ENCODE data around the gene UGT1A8. TPM values are rescaled to one million over a fixed set of nuclear protein-coding genes. Genes with fewer than 3 reads are reported as not detected.

UGT1A8 gene
- total and polyA plus RNA-seq, 9 of the 15 experiments (the other 6 are each of a cell fraction or from before 2014, with no cell fraction given), result 0.04 TPM; not detected in 8

- in situ Hi-C loops (cut with MboI), result no loop called here
These were observed 67.2 kb downstream of the UGT1A8 start for GRCh38 chr2:233684640-233685039.

GRCh38 chr2:233686928-233687327 lies 69.5 kb downstream of the UGT1A8 start:
- intact Hi-C loops (cut with micrococcal nuclease) (no loop called here), in situ Hi-C loops (cut with MboI) (no loop called here)
- TF ChIP-seq NFE2 (IDR thresholded peaks at IDR 0.05; ENCODE audit: low read depth) (no peak), UBTF (IDR thresholded peaks at IDR 0.05; ENCODE audit: borderline replicate concordance in 1 of 2, low read depth in 2 of 2, low read length in 2 of 2) (no peak), ZNF239 (CRISPR knock-in tag; IDR thresholded peaks at IDR 0.05) (no peak)
- Histone ChIP-seq H3K9me1 (ENCODE audit: control insufficient read depth, insufficient read depth, low read length) (no peaks in the 10 kb centered on the region), H3K79me2 (ENCODE audit: control insufficient read depth, insufficient read depth, low read length) (no peaks in the 10 kb centered on the region), H3K4me3 (no peak overlapping the region), H3K36me3 (ENCODE audit: control insufficient read depth, insufficient read depth, low read length) (no peaks in the 10 kb centered on the region), H3K27me3 (ENCODE audit: control insufficient read depth in 2 of 2, insufficient read depth in 2 of 2, low read length in 2 of 2) (peaks cover 0 to 8% of the 10 kb centered on the region in 2 experiments; a peak in 2 of 5 replicates), H3K4me1 (replicated peaks in 1 of 2; ENCODE audit: control insufficient read depth in 2 of 2, insufficient read depth in 2 of 2, low read length in 2 of 2) (no peaks in the 10 kb centered on the region), H4K20me1 (replicated peaks; ENCODE audit: control insufficient read depth, insufficient read depth, low read length) (no peaks in the 10 kb centered on the region; the same call in 1 of the 2 replicates), H3K27ac (ENCODE audit: extremely low read depth, low read depth, low read length) (no peak overlapping the region), H3K9me3 (replicated peaks; ENCODE audit: control insufficient read depth, insufficient read depth, low read depth, low read length) (no peaks in the 10 kb centered on the region), H2AFZ (ENCODE audit: low read depth, low read length) (no peak overlapping the region), H3K9ac (ENCODE audit: insufficient read depth in 1 of 2, low read depth in 2 of 2, low read length in 2 of 2) (no peak overlapping the region), H3K4me2 (ENCODE audit: insufficient read depth, low read length) (no peak overlapping the region)
- POLR2A ChIA-PET, result no interaction called here
- BruUV-seq (replicated peaks), result no TSS peak
- CTCF ChIA-PET (ENCODE audit: low intra/inter-chr PET ratio), result no interaction called here
- WGBS (ENCODE audit: insufficient coverage, low coverage, missing lambda C conversion rate), result 7% methylated on average over 5 of the region's 5 CpGs
- DNase-seq (ENCODE audit: extremely low read depth in 1 of 4, low spot score in 3 of 4) (no peak), ATAC-seq (no peak), FAIRE-seq (no peak)

More at GRCh38 chr2:233684640-233685039, 67.2 kb downstream of the UGT1A8 start:
- no peak for ATAC-seq
- TF ChIP-seq WHSC1 (IDR thresholded peaks at IDR 0.05; ENCODE audit: low read length) (no peak), SMARCA4 (IDR thresholded peaks at IDR 0.05) (no peak)
- ChIA-PET CTCF (ENCODE audit: low intra/inter-chr PET ratio) (no interaction called here), POLR2A (no interaction called here)
- no peaks in the 10 kb centered on the region for H3K9me1 ChIP-seq (ENCODE audit: control insufficient read depth, insufficient read depth, low read length)
- H3K36me3 ChIP-seq (ENCODE audit: control insufficient read depth, insufficient read depth, low read length), result no peaks in the 10 kb centered on the region
- no TSS peak for BruUV-seq (replicated peaks)
- H3K27me3 ChIP-seq (ENCODE audit: control insufficient read depth in 2 of 2, insufficient read depth in 2 of 2, low read length in 2 of 2), result no peaks in the 10 kb centered on the region; a peak in 1 of 5 replicates
- no peak overlapping the region for H3K9ac ChIP-seq (ENCODE audit: insufficient read depth in 1 of 2, low read depth in 2 of 2, low read length in 2 of 2)
- no peak overlapping the region for H3K27ac ChIP-seq (ENCODE audit: extremely low read depth, low read depth, low read length)
- no peaks in the 10 kb centered on the region for H3K79me2 ChIP-seq (ENCODE audit: control insufficient read depth, insufficient read depth, low read length)
- no peak for DNase-seq (ENCODE audit: extremely low read depth in 1 of 4, low spot score in 3 of 4)
- H3K4me3 ChIP-seq, result no peak overlapping the region
- H3K9me3 ChIP-seq (replicated peaks; ENCODE audit: control insufficient read depth, insufficient read depth, low read depth, low read length), result no peaks in the 10 kb centered on the region
- intact Hi-C loops (cut with micrococcal nuclease), result no loop called here
- no peaks in the 10 kb centered on the region for H3K4me1 ChIP-seq (replicated peaks in 1 of 2; ENCODE audit: control insufficient read depth in 2 of 2, insufficient read depth in 2 of 2, low read length in 2 of 2)
- H4K20me1 ChIP-seq (replicated peaks; ENCODE audit: control insufficient read depth, insufficient read depth, low read length), result no peaks in the 10 kb centered on the region; the same call in 1 of the 2 replicates
- no peak overlapping the region for H3K4me2 ChIP-seq (ENCODE audit: insufficient read depth, low read length)
- 0% methylated on average over 1 of the region's 1 CpG for WGBS (ENCODE audit: insufficient coverage, low coverage, missing lambda C conversion rate)
- no peak for FAIRE-seq
- no peak overlapping the region for H2AFZ ChIP-seq (ENCODE audit: low read depth, low read length)
